Dedifferentiated amniotic fluid mesenchymal stem cell (primary cell): ENCODE measurements around the gene ZYG11B.
"Not testable (repeated sequence)": the region's sequence is repeated elsewhere in the genome, so short reads cannot be mapped to it uniquely, and the experiment has no call there.

Source experiments
- DNase-seq: peaks from one replicate; pipeline ENCODE4 v3.0.0-alpha.2; 2016; ENCODE audit errors: extremely low spot score

Gene ZYG11B

DNA sequence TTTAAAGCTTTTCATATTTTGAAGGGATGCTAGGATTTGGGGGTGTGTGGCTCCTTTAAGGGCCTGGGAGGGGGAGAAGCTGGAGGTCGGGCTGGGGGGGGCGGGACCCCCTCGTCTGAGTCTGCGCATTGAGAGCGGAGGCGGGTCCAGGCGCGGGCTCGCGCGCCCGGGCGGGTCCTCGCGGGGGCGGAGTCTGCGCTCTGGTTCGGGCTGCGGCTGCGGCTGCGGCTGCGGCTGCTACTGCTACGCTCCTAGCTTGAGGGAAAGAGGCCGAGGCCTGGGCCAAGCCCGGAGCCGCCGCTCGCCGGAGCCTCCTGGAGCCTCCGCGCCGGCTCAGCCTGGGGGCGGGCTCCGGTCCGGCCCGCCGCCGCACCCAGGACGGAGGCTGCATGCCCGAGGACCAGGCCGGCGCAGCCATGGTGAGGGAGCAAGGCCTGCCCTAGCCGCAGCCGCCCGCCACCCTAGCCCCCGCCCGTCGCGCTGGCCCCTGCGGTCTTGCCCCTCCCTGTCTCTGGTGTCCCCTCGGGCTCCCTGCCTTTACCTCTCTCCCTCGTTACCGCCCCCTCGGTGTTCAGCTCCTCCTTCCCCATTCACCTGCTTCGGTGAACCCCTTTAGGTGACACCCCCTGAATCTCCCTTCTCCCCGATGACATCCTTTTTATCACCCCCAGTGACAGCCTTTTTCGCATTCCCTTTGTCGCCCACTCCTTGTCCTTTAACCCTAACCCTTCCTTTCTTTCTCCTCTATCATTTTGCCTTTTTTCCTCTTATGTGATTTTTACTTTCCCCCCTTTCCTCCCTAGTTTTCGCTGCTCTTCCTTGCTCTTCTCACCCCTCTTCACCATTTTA, at the start of gene ZYG11B:
Gene ZYG11B (plus strand): TSS at position 189 of the 849 bp plus-strand sequence. CDS start 201 bp downstream, at position 390.
- DNase-seq: peak; percentile 74

DNA sequence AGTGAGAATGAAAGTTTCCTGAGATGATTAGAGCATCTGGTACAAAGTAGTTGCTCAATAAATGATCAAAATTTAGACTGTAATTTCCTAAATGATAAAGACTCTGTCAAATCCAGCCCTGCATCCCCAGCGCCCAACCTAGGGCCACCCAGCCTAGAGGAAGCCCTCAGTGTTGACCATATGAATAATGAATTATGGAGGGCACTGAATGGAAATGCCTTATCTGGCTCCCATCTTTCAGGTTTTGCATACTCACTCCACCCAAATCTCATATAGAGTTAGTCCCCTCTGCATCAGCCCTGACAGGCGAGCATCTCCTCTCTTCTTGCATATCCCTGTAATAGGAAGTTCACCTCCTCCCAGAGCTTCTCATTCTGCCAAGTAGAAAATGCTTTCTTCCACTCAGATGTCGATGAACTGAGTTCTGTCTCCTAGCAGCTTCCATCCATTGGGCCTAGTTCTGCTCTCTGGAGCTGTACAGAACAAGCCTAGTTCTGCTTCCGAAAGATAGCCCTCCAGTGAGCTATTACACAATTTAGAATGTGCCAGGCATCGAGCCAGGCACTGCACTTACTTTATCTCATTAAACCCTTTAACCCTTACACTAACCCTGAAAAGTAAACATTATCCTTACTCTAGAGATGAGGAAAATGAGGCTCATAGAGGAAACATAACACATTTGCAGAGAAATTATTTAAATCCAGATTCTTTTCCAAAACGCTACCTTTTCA, 49.0 kb upstream of the ZYG11B start:
- no peak for DNase-seq

DNA sequence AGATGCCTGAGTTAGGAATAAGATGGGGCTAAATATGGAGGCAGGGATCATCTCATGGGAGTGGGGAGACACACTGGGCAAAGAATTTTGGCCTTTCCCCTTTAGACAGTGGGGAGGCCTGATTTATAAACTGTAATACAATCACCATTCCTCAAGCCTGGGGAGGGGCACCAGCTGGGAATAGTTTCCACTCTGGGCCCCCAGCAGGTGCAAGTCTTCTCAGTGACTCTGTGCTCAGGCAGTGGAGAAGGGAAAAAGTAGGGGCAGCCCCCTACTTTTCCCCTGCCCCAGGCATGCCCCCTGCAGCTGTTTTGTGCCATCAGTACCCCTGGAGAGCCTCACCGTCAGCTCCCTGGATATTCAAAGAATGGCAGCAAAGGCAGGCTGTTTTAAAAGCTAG, 47.2 kb upstream of the ZYG11B start:
- DNase-seq: no peak

DNA sequence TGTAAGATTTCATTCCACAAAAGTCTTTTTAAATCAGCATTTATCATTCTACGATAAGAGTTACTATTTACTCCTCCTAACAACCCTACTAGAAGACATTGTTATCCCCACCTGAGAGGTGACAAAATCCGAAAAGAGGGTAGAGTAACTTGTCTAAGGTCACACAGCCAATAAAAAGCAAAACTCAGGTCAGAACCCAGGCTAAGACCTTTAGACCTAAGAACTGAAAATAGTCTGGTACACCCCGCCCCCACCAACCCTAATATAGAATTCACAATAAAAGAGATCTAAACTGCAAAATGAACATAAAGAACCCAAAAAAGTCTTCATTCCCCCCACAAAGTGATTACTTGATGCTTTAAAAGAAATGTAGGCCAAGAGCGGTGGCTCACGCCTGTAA, 46.8 kb upstream of the ZYG11B start:
- no peak for DNase-seq

DNA sequence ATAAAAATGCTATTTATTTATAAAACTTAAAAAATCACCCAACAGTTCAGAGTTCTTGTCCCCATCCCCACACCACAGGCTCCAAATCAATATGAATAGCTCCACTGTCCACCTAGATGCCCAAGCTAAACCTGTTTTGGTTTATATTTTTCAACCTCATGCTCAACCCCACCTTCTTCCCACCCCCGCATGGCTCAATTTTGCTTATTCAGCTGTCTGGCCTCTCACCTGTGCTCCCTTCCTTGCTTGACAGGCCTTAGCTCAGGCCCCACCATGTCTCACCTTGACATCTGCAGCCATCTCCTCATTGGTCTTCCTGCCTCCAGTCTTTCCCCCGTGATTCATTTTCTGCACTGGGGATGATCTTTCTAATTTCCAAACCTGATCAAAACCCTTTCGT, 45.9 kb upstream of the ZYG11B start:
- no peak for DNase-seq

DNA sequence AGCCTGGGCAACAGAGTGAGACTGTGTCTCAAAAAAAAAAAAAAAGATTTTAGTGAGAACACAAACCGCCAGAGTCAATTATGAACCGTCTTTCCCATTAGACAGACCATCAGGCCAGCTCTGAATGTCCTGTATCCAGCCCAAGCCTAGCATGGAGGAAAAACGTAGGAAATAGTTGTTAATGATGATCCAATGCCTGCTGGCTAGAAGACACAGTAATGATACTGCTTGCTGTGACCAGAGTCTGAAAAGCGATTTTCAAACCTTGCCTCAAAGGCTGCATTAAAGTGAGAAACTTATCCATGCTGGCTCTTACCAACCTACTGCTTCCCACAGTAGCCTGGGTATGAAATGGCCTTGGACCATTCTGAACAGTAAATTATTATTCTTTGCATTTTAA, 45.1 kb upstream of the ZYG11B start:
- no peak for DNase-seq

DNA sequence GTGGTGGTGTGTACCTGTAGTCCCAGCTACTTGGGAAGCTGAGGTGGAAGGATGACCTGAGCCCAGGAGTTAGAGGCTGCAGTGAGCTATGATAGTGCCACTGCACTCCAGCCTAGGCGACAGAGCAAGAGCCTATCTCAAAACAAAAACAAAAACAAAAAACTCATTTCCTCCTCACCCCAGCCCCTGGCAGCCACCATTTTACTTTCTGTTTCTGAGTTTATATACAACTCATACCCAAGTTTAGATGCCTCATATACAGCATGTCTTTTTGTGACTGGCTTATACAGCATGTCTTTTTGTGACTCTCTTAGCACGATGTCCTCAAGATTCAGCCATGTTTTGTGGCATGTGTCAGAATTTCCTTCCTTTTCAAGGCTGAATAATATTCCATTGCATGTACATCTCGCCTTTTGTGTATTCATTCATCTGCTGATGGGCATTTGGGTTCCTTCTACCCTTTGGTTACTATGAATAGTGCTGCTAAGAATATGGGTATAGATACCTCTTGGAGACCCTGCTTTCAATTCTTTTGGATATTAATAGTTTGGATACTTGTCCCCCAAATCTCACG, 42.8 kb upstream of the ZYG11B start:
- DNase-seq: no peak

DNA sequence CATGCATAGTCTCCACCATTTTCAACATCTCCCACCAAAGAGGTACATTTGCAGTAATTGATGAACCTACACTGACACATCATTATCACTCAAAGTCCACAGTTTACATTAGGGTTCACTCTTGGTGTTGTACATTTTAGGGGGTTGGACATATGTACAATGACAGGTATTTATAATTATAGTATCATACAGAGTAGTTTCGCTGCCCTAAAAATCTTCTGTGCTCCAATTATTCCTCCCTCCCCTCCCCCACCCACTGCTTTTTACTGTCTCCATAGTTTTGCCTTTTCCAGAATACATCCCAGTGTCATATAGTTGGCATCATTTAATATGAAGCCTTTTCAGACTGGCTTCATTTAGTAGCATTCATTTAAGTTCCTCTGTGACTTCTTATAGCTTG, 41.7 kb upstream of the ZYG11B start:
- no peak for DNase-seq

DNA sequence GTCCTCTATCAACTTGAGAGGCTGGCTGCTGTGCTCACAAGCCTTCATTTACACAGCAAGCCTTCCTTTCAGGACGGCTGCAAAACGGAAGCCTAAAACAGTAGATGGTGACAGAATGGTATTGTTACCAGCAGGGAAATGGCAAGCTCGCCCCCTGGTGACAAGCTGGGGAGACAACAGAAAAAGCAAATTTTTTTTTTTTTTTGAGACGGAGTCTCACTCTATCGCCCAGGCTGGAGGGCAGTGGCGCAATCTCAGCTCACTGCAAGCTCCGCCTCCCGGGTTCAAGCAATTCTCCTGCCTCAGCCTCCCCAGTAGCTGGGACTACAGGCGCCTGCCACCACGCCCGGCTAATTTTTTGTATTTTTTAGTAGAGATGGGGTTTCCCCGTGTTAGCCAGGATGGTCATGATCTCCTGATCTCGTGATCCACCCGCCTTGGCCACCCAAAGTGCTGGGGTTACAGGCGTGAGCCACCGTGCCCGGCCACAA, 39.9 kb upstream of the ZYG11B start:
- peak; percentile 49 for DNase-seq

DNA sequence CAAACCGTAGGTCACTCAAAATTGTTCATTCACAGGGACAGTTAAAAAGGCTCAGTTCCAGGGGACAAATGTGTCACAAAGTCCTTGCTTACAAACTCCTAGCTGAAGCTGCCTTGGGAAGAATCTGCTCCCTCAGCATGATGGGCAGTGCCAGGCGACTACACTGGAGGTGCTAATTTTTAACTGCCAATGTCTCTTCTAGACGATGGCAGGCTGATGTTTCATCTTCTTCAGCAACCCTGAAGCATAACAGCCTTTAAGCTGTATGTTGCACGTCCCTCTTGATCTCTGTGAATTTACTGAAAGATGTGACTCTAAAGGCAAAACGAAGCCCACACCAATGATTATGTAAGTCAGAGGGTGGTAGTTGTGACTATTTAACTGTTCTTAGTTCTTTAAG, 39.4 kb upstream of the ZYG11B start:
- no peak for DNase-seq

DNA sequence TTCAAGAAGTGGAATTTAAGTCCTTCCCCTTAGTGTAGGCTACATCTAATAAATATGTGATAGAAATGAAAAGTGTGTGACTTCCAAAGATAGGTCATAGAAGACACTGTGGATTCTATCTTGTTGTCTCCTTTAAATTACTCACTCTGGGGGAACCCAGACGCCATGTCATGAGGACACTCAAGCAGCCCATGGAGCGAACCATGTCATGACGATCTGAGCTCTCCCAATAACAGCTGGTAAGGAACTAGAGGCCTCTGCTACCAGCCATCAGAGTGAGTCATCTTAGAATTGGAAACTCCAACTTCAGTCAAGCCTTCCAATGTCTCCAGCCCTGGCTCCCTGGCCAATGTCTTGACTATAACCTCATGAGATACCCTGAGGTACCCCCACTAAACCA, 34.4 kb upstream of the ZYG11B start:
- DNase-seq: no peak

DNA sequence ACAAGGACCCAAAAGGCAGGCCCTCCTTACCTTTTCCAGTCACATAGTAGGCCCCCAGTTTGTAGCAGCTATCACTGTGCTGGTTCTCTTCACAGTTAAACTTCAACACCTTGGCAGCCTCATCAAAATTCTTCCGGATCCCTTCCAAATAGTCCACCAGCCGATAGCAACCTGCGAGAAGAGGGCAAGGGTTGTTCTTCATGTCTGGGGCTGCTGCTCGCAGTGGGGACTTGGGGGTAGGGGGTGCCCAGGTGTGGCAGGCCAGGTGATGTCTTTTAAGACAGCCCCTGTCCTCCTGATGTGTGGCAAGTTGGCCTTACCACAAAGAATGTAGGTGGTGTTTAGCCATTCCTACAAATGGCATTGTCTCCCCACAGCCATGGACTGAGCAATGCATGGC, 33.6 kb upstream of the ZYG11B start:
- no peak for DNase-seq

DNA sequence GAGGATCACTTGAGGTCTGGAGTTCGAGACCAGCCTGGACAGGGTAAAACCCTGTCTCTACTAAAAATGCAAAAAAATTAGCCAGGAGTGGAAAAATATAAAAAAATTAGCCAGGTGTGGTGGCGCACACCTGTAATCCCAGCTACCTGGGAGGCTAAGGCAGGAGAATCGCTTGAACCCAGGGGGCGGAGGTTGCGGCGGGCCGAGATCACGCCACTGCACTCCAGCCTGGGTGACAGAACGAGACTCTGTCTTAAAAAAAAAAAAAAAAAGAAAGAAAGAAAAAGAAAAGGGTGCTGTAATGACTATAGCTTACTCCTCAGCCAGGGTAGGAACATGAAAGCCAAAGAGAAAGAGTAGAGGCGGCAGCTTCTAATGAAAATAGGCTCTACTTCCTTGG, 32.9 kb upstream of the ZYG11B start:
- not testable (repeated sequence) for DNase-seq

DNA sequence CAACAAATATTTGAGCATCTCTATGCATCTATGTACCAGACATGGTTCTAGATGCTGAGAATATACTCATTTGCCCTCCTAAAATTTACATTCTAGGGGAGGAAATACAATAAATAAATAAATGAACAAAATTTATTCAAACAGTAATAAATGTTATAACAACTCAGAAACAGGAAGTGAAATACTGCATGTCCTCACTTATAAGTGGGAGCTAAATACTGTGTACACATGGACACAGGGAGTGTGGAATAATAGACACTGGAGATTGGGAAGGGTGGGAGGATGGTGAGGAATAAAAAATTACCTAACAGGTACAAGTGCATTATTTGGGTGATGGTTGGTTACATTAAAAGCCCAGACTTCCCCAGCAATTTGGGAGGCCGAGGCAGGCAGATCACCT, 32.4 kb upstream of the ZYG11B start:
- DNase-seq: no peak

DNA sequence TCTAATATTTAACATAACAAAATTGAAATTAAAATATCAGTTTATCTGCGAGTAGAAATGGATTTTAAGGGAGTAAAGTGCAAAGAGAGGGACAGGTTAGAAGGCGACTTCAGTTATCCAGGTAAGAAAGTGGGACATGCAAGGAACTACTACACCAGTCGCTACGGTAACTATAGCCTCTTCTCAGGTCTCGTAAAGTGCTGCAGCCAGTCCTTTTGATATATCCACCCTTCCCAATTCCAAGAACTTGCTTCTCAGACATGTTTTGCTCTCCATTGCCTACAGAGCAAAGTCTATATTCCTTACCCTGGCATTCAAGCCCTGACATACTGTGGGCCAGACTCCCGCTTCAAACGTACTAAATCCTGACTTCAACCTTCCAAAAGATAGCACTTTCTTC, 30.6 kb upstream of the ZYG11B start:
- no peak for DNase-seq

DNA sequence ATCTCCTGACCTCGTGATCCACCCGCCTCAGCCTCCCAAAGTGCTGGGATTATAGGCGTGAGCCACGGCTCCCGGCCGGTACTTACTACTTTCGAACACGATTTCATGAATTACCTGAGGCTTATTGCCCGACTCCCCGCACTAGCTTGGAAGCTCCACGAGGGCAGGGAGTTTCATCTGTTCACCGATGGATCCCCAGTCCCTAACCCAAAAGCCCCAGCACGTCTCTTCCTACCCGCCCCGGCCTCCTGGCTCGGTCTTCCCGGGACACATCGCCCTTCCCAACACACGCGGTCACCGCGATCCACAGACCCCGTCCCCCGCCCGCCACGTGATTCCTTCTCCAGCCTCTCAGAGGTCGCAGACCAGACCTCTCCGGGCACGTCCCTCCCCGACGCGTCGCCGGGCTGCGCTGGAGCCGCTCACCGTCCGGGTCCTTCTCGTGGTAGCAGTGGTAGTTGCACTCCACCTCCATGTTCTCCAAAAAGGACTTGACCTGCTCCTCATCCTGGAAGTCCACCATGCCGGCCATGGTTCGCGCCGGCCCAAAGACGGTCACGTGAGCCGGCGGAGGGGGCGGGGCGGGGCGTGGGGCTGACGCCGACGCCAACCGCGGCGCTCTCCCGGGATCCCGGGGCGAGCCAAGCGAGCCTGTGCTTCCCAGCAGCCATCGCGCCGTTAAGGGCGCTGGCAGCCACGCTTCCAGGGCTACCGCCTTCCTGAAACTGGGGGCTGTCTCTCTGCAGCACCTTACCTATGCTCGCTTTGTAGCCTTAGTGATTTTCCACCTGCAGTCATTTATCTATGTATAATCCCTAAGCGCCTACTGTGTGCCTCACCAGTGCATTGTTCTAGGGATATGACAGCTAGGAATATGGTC, 28.2 kb upstream of the ZYG11B start, which contains the start of gene COA7:
Gene COA7 (minus strand): TSS at position 553 of the 880 bp plus-strand sequence. CDS start 21 bp downstream, at position 532.
- peak; percentile 67 for DNase-seq

DNA sequence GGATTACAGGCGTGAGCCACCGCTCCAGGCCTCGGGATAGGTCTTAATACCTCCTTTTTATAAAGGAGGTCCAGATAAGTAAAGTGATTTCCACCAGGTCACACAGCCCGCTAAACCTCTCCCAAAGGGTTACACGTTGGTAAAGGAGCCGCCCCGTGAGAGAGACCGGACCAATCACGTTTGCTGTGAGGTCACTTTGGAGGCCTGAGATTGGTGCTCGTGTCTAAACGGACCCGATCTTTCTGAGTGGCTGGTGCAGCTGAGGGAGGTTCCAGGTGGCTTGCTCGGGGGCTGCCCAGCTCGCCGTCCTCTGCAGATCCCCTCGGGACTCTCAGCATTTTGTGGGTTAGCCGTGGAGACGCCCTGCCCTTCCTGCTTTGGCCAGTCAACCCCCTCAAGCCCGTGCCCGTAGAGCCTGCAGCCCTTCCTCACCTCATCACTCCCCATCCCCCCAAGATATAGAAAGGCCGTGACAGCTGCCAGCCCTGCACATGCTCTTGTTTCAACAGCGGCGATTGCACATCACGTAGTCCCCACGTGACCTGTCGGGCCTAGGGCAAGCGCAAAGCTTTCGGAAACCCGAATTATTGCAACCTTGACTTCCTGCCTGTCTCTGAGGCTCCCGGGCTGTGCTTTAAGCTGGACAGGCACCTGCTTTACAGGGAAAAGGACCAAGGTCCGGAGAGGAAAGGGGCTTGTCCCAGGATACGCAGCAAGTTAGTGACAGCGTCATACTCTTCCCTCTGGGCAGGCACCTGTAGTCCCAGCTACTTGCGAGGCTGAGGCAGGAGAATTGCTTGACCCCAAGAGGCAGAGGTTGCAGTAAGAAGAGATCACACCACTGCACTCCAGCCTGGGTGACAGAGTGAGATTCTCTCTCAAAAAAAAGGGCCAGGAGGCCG, 23.1 kb upstream of the ZYG11B start:
- DNase-seq: peak; percentile 88

DNA sequence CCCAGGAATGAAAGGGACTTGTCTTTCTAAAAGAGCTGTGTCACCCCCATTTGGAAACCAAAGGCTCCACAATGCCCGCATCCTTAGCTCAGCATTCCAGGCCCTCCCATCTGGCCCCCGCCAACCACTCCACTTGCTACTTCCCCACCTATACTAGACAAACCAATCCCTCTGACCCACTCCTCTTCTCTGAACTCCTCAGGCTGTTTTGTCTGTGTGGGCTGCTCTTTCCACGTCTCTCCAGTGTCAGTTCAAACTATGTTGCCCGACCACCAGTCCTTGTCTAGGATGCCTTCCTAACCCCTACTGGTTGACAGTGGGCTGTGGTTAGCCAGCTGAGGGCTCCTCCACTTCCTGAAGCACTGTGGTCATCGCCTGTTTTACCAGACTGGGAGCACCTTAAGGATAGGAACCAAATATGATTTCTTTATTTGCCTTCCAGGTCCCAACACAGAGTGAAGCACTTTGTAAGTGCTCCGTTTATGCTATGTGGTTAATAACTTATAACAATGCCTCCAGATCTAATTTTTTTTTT, 20.1 kb upstream of the ZYG11B start:
- no peak for DNase-seq

DNA sequence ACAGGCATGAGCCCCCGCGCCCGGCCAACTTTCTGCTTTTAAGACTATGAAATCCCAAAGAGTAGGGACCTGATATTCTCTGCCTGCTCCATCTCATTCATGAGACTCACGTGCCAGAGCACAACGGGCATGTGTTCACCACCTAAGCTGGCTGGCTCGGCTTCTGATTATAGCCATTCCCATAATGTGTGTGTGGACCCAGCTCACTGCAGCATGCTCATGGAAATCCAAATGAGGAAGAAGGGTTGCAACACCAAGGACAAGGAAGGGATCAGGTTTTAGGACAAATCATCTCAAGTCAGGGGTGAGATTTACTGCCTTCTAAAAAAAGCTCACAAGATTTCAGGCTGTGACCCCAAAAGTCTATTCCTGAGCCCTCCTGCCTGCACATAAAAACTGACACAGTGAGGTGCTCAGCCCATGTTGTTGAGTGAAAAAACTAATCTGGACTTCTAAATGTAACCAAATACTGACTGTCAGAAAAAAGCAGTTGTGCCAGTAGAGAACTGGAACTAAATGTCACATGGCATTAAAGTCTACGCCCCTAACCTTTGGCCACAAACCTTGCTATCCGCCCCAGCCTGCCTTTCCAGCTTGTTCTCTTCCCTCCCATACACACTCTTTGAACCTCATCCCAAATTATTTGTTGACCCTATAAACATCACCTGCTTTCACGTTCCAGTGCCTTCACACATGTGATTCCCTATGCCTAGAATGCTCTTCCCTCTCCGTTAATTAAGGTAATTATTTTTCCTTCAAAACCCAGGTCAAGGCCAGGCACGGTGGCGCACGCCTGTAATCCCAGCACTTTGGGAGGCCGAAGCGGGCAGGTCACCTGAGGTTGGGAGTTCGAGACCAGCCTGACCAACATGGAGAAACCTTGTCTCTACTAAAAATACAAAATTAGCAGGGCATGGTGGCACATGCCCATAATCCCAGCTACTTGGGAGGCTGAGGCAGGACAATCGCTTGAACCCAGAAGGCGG, 19.0 kb upstream of the ZYG11B start:
- DNase-seq: no peak
